K562 (cell line): ENCODE measurements around the gene BNIPL. TPM values are rescaled to one million over a fixed set of nuclear protein-coding genes. Genes with fewer than 3 reads are reported as not detected.

Source experiments
- ARNT ChIP-seq, 2 experiments: fragments of 450-650 bp; IDR thresholded peaks; 2 replicates each; pipeline ENCODE4 v1.6.1; 2016; ENCODE audit warnings: mild to moderate bottlenecking in 1 of 2
- ELF2 ChIP-seq: fragments of 250-450 bp; sonication (Bioruptor Pico); IDR thresholded peaks from 2 replicates; pipeline ENCODE4 v1.5.0; 2021; ENCODE audit warnings: mild to moderate bottlenecking
- ETV5 ChIP-seq: sonication (generic); formaldehyde crosslinking; IDR thresholded peaks from 2 replicates; pipeline ENCODE4 v1.4.0; 2020; ENCODE audit warnings: low read depth, mild to moderate bottlenecking, missing genetic modification reagents
- EZH2 ChIP-seq: IDR thresholded peaks from 2 replicates; pipeline ENCODE4 v1.6.1; 2012; ENCODE audit warnings: low read depth, mild to moderate bottlenecking, inconsistent platforms, low read length, borderline replicate concordance
- GABPB2 ChIP-seq: fragments of 250-450 bp; sonication (Bioruptor Pico); conservative IDR thresholded peaks from 2 replicates; pipeline ENCODE4 v1.5.1; 2021; ENCODE audit warnings: mild to moderate bottlenecking
- SREBF2 ChIP-seq: sonication (generic); formaldehyde crosslinking; IDR thresholded peaks from 2 replicates; pipeline ENCODE4 v1.4.0; 2020; ENCODE audit warnings: mild to moderate bottlenecking, missing genetic modification reagents
- TCF7L2 ChIP-seq: fragments of 150-350 bp; IDR thresholded peaks from 2 replicates; pipeline ENCODE4 v1.6.1; 2016; ENCODE audit warnings: low read depth, mild to moderate bottlenecking, low read length, moderate library complexity
- TEAD2 ChIP-seq: fragments of 450-650 bp; IDR thresholded peaks from 2 replicates; pipeline ENCODE4 v1.6.1; 2016; ENCODE audit warnings: missing genetic modification characterization, control low read depth, missing compliant biosample characterization
- ZNF347 ChIP-seq: fragments of 450-650 bp; formaldehyde crosslinking; IDR thresholded peaks from 2 replicates; pipeline ENCODE4 v1.4.0; 2020; ENCODE audit warnings: low read depth, mild to moderate bottlenecking, moderate library complexity
- ZNF695 ChIP-seq: fragments of 450-650 bp; formaldehyde crosslinking; IDR thresholded peaks from 2 replicates; pipeline ENCODE4 v1.4.0; 2020; ENCODE audit warnings: mild to moderate bottlenecking, moderate library complexity
- ZSCAN29 ChIP-seq: fragments of 450-650 bp; IDR thresholded peaks from 2 replicates; pipeline ENCODE4 v1.6.1; 2017
- polyA plus RNA-seq, 8 experiments: library from polyadenylated mRNA; depleted of rRNA in 4 of 8; stranded (reverse) in 5 of 8; unstranded in 3 of 8; fragments of >200 nt; fragmentation: Nextera tagmentation in 2 of 8; fragmentation: Illumina TruSeq in 1 of 8; extraction: Ambion mirVana in 2 of 8; extraction: Trizol in 1 of 8; gene quantifications; 2 replicates each; pipeline versions ENCODE4 v1.2.1 to v1.2.3, GENCODE V29; 2011 to 2014; ENCODE audit warnings: inconsistent platforms in 1 of 8, missing spikeins in 1 of 8
- total RNA-seq, 7 experiments: library from RNA; depleted of rRNA in 6 of 7; stranded (reverse); fragments of >200 nt in 6 of 7; fragmentation: Illumina TruSeq in 2 of 7; extraction: Trizol in 2 of 7; gene quantifications; 2 replicates each; pipeline versions ENCODE4 v1.2.1 to v1.2.3, GENCODE V29; 2011 to 2021; ENCODE audit warnings: low replicate concordance in 1 of 7
- TF ChIP-seq, protein P1 (sequence below): fragments of 200-800 bp; sonication (Bioruptor generic); IDR thresholded peaks from 2 replicates; pipeline ENCODE4 v1.6.1; 2016; ENCODE audit warnings: missing genetic modification characterization, missing compliant biosample characterization
- TF ChIP-seq, protein P2 (sequence below): fragments of 450-650 bp; IDR thresholded peaks from 2 replicates; pipeline ENCODE4 v1.6.1; 2016; ENCODE audit warnings: borderline replicate concordance
- TF ChIP-seq, protein P3 (sequence below), 2 experiments: fragments of 200-800 bp in 1 of 2; sonication (Bioruptor generic) in 1 of 2; sonication (generic) in 1 of 2; formaldehyde crosslinking in 1 of 2; IDR thresholded peaks in 1 of 2; conservative IDR thresholded peaks in 1 of 2; 2 replicates each; pipeline versions ENCODE4 v1.5.0 to v1.6.1; 2016 to 2020; ENCODE audit warnings: missing compliant biosample characterization in 1 of 2, missing genetic modification characterization in 1 of 2, missing genetic modification reagents in 1 of 2
- TF ChIP-seq, protein P4 (sequence below): fragments of 450-650 bp; formaldehyde crosslinking; IDR thresholded peaks from 2 replicates; pipeline ENCODE4 v1.4.0; 2022; ENCODE audit warnings: missing genetic modification characterization
- TF ChIP-seq, protein P5 (sequence below): fragments of 450-650 bp; IDR thresholded peaks from 2 replicates; pipeline ENCODE4 v1.6.1; 2016; ENCODE audit warnings: low read depth, mild to moderate bottlenecking, moderate library complexity

The BNIPL gene
- total and polyA plus RNA-seq, 9 of the 15 experiments (the other 6 are each of a cell fraction or from before 2014, with no cell fraction given), result 0.08 to 1.4 (median 0.68) TPM

DNA sequence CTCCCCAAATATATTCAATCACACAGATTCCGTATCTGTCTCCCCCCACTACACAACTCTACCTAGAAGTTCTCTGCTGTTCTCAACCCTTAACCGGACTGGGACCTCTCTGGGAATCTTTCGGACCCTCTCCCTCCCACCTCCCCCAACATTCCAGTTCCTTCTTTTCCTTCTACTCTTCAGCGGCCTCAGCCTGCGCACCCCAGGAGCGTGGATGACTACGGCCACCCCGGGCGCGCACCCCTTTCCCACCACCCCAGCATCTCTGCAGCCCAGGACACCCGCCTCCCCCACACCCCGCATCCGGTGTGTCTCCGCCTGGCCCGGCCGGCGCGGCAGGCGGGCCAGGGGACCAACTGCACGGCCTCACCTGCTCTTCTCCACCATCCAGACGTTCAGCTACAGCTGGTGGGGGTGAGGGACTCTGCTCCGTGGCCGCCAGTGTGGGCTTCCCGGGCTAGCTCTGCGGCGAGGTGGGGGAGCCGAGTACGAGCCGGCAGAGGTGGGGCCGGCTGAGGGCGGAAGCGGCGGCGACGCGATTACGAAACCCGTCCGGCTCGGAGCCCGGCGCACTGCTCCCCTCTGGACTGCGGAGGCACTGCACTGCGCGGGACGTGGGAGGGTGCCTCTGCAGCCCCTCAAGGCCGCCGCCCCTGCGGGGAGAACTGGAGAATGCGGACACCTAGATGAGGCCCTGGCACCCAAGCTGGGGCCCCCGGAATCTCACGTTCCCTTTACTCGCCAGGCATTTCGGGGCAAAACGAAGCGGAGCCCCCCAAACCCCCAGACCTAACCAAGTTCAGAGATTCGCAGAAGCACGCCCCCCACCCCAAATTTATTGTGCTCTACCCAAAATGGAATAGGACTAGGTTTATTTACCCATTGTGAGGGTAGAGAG, 23.0 kb downstream of the BNIPL start, which contains the start of gene CDC42SE1 (continued):
- TF ChIP-seq, protein P1, sequence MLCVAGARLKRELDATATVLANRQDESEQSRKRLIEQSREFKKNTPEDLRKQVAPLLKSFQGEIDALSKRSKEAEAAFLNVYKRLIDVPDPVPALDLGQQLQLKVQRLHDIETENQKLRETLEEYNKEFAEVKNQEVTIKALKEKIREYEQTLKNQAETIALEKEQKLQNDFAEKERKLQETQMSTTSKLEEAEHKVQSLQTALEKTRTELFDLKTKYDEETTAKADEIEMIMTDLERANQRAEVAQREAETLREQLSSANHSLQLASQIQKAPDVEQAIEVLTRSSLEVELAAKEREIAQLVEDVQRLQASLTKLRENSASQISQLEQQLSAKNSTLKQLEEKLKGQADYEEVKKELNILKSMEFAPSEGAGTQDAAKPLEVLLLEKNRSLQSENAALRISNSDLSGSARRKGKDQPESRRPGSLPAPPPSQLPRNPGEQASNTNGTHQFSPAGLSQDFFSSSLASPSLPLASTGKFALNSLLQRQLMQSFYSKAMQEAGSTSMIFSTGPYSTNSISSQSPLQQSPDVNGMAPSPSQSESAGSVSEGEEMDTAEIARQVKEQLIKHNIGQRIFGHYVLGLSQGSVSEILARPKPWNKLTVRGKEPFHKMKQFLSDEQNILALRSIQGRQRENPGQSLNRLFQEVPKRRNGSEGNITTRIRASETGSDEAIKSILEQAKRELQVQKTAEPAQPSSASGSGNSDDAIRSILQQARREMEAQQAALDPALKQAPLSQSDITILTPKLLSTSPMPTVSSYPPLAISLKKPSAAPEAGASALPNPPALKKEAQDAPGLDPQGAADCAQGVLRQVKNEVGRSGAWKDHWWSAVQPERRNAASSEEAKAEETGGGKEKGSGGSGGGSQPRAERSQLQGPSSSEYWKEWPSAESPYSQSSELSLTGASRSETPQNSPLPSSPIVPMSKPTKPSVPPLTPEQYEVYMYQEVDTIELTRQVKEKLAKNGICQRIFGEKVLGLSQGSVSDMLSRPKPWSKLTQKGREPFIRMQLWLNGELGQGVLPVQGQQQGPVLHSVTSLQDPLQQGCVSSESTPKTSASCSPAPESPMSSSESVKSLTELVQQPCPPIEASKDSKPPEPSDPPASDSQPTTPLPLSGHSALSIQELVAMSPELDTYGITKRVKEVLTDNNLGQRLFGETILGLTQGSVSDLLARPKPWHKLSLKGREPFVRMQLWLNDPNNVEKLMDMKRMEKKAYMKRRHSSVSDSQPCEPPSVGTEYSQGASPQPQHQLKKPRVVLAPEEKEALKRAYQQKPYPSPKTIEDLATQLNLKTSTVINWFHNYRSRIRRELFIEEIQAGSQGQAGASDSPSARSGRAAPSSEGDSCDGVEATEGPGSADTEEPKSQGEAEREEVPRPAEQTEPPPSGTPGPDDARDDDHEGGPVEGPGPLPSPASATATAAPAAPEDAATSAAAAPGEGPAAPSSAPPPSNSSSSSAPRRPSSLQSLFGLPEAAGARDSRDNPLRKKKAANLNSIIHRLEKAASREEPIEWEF (CRISPR knock-in tag), result no peak
- no peak for TF ChIP-seq ZNF347 (CRISPR knock-in tag)
- no peak for TF ChIP-seq SREBF2 (CRISPR knock-in tag)
- TF ChIP-seq, protein P2, sequence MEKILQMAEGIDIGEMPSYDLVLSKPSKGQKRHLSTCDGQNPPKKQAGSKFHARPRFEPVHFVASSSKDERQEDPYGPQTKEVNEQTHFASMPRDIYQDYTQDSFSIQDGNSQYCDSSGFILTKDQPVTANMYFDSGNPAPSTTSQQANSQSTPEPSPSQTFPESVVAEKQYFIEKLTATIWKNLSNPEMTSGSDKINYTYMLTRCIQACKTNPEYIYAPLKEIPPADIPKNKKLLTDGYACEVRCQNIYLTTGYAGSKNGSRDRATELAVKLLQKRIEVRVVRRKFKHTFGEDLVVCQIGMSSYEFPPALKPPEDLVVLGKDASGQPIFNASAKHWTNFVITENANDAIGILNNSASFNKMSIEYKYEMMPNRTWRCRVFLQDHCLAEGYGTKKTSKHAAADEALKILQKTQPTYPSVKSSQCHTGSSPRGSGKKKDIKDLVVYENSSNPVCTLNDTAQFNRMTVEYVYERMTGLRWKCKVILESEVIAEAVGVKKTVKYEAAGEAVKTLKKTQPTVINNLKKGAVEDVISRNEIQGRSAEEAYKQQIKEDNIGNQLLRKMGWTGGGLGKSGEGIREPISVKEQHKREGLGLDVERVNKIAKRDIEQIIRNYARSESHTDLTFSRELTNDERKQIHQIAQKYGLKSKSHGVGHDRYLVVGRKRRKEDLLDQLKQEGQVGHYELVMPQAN, result peak; percentile 65; the same call in 1 of the 2 replicates
- peak; percentile 55; the same call in 1 of the 2 replicates for TF ChIP-seq ELF2 (CRISPR knock-in tag)
- no peak for TF ChIP-seq EZH2
- no peak for TF ChIP-seq ARNT (IDR thresholded peaks at IDR 0.05)
- peak; percentile 99 for TF ChIP-seq ETV5 (CRISPR knock-in tag)
- TF ChIP-seq, protein P3, sequence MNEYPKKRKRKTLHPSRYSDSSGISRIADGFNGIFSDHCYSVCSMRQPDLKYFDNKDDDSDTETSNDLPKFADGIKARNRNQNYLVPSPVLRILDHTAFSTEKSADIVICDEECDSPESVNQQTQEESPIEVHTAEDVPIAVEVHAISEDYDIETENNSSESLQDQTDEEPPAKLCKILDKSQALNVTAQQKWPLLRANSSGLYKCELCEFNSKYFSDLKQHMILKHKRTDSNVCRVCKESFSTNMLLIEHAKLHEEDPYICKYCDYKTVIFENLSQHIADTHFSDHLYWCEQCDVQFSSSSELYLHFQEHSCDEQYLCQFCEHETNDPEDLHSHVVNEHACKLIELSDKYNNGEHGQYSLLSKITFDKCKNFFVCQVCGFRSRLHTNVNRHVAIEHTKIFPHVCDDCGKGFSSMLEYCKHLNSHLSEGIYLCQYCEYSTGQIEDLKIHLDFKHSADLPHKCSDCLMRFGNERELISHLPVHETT (CRISPR knock-in tag; conservative IDR thresholded peaks at IDR 0.05 in 1 of 2, IDR thresholded peaks at IDR 0.05 in 1 of 2), result peak in 1 of 2 experiments; percentile 65; a peak in 1 of 4 replicates
- no peak for TF ChIP-seq TEAD2 (tag)
- TF ChIP-seq GABPB2 (CRISPR knock-in tag), result no peak
- TF ChIP-seq TCF7L2, result no peak
- TF ChIP-seq ZNF695 (CRISPR knock-in tag), result no peak
- TF ChIP-seq, protein P4, sequence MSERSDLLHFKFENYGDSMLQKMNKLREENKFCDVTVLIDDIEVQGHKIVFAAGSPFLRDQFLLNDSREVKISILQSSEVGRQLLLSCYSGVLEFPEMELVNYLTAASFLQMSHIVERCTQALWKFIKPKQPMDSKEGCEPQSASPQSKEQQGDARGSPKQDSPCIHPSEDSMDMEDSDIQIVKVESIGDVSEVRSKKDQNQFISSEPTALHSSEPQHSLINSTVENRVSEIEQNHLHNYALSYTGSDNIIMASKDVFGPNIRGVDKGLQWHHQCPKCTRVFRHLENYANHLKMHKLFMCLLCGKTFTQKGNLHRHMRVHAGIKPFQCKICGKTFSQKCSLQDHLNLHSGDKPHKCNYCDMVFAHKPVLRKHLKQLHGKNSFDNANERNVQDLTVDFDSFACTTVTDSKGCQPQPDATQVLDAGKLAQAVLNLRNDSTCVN, result no peak
- TF ChIP-seq, protein P5, sequence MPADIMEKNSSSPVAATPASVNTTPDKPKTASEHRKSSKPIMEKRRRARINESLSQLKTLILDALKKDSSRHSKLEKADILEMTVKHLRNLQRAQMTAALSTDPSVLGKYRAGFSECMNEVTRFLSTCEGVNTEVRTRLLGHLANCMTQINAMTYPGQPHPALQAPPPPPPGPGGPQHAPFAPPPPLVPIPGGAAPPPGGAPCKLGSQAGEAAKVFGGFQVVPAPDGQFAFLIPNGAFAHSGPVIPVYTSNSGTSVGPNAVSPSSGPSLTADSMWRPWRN, result no peak
- TF ChIP-seq ZSCAN29, result no peak
